Omental fat pad (tissue), 4 donors: ENCODE results near the gene BICD1. TPM values are rescaled to one million over a fixed set of nuclear protein-coding genes. Genes with fewer than 3 reads are reported as not detected.

Source experiments
- ATAC-seq: fragments of 150-250 bp; one replicate; pipeline ENCODE4 v1.9.1; 2016; ENCODE audit warnings: mild to moderate bottlenecking, moderate library complexity; ENCODE audit not compliant: low FRiP score
- DNase-seq: peaks from one replicate; pipeline ENCODE4 v3.0.0-alpha.2; 2019; ENCODE audit warnings: low spot score
- CTCF ChIP-seq, 3 donors: fragments of 450-650 bp; IDR thresholded peaks; one replicate each; pipeline ENCODE4 v1.5.1; 2016 to 2017; ENCODE audit warnings: antibody characterized with exemption in 3 of 3, mild to moderate bottlenecking in 3 of 3, moderate library complexity in 2 of 3
- total RNA-seq, 4 donors: library from RNA; depleted of rRNA; stranded (reverse); fragments of >200 nt; gene quantifications; one replicate each; pipeline ENCODE4 v1.1.0, GENCODE V29; 2016

Gene BICD1
- total RNA-seq, 4 donors from 2014 or later, result 8.0 to 19.2 (median 9.1) TPM

GRCh38 chr12:32369202-32369601 is 262.6 kb downstream of the BICD1 start:
- no peak for TF ChIP-seq CTCF (IDR thresholded peaks at IDR 0.05)
- ATAC-seq, result no peak
- DNase-seq, result no peak

GRCh38 chr12:32377344-32378055 is 270.9 kb downstream of the BICD1 start:
- TF ChIP-seq CTCF (IDR thresholded peaks at IDR 0.05), result no peak
- DNase-seq (no peak), ATAC-seq (no peak)

- DNase-seq (no peak), ATAC-seq (no peak)
- no peak for TF ChIP-seq CTCF (IDR thresholded peaks at IDR 0.05)
Measured at GRCh38 chr12:32379213-32379612, 272.6 kb downstream of the BICD1 start.

GRCh38 chr12:32379667-32380066 is 273.0 kb downstream of the BICD1 start:
- DNase-seq (no peak), ATAC-seq (no peak)
- TF ChIP-seq CTCF (IDR thresholded peaks at IDR 0.05), result no peak

GRCh38 chr12:32382226-32382625 is 275.6 kb downstream of the BICD1 start:
- TF ChIP-seq CTCF (IDR thresholded peaks at IDR 0.05), result no peak
- ATAC-seq, result no peak
- no peak for DNase-seq

- DNase-seq (no peak), ATAC-seq (no peak)
- TF ChIP-seq CTCF (IDR thresholded peaks at IDR 0.05), result no peak
Measured at GRCh38 chr12:32390572-32391219, 284.0 kb downstream of the BICD1 start.

GRCh38 chr12:32395026-32395425 is 288.4 kb downstream of the BICD1 start:
- ATAC-seq (no peak), DNase-seq (no peak)
- no peak for TF ChIP-seq CTCF (IDR thresholded peaks at IDR 0.05)
